ENCODE results near the gene PSMB10.

PSMB10 gene

DNA sequence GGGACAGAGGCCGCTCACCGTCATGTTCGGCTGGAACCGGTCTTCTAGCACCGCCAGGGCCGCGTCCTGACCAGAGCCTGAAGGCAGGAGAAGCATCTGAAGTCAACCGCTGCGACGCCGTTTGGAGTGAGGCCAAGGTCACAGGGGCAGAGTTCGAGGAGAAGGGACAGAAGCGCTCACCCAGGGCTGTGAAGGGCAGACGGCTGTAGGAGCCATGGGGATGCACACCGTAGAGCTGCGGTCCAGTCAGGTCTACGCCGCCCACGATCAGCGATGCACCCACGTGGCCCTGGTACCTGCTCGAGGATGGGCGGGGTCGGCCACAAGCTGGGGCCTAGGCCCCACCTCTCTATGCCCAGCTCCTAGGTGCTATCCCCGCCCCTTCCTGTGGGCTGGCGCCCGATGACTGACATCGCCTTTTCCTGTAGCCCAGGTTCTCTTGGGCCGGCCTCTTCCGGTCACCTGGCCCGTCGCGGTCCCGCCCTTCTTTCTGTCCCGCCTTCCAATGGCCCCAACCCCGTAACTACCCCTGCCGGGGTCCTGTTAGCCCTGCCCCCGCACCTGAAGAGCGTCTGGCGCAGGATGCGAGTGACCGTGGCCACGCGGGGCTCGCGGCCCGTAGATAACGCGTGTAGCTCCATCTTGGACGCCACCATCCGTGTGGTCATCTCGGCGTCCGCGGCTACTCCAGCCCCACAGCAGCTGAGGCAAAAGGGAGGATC is 1.1 kb downstream of the PSMB10 start:
- Histone ChIP-seq H3K4me3 (ENCODE audit: low read depth, low read length) (peak overlapping the region; percentile 92), H3K27ac (ENCODE audit: extremely low read depth, low read depth, low read length) (peak overlapping the region; percentile 69), H3K4me1 (ENCODE audit: control insufficient read depth, insufficient read depth, low read length) (no peaks in the 10 kb centered on the region), H3K36me3 (ENCODE audit: control insufficient read depth in 2 of 2, insufficient read depth in 1 of 2, low read length in 2 of 2) (peaks cover 0 to 22% of the 10 kb centered on the region in 2 experiments; a peak in 2 of 3 replicates), H3K9me3 (ENCODE audit: control insufficient read depth, insufficient read depth, low read depth, low read length) (no peaks in the 10 kb centered on the region)
- POLR2A ChIA-PET = interaction anchor here (0.6 to 2.5 kb wide), 31 partner anchors 9 to 414 kb away, joined by 3 to 16 read pairs (median 4); partner anchors contain the start of genes ACD, CTCF, DDX28 and DUS2
- CTCF ChIA-PET = interaction anchor here (0.6 to 2.6 kb wide), 15 partner anchors 9 to 454 kb away, joined by 3 to 17 read pairs (median 4); partner anchors contain the start of gene NRN1L
- no peak for TF ChIP-seq ZFP41 (tag by site-specific recombination; IDR thresholded peaks at IDR 0.05; ENCODE audit: borderline replicate concordance)
- TF ChIP-seq KLF10 (tag by site-specific recombination; IDR thresholded peaks at IDR 0.05) = peak; percentile 44; the same call in 1 of the 2 replicates
- TF ChIP-seq BCL11A (tag by site-specific recombination; IDR thresholded peaks at IDR 0.05; ENCODE audit: low read depth) = peak; percentile 87
- peak; percentile 74; the same call in 1 of the 2 replicates for TF ChIP-seq KLF7 (tag by site-specific recombination; IDR thresholded peaks at IDR 0.05; ENCODE audit: borderline replicate concordance)
- TF ChIP-seq ZXDB (tag by site-specific recombination; IDR thresholded peaks at IDR 0.05) = peak; percentile 96
- peak; percentile 77 for TF ChIP-seq KLF1 (tag by site-specific recombination; IDR thresholded peaks at IDR 0.05)
- 0 out of 2 replicates have a peak, but pooled peaks have one; percentile 8 for TF ChIP-seq ZNF843 (tag by site-specific recombination; IDR thresholded peaks at IDR 0.05)
- peak; percentile 67; the same call in 1 of the 2 replicates for TF ChIP-seq SCRT1 (tag by site-specific recombination; IDR thresholded peaks at IDR 0.05; ENCODE audit: borderline replicate concordance)
- TF ChIP-seq KLF8 (tag by site-specific recombination; IDR thresholded peaks at IDR 0.05) = peak; percentile 78
- 0 out of 2 replicates have a peak, but pooled peaks have one; percentile 24 for TF ChIP-seq OVOL3 (tag by site-specific recombination; IDR thresholded peaks at IDR 0.05)
- no peak for TF ChIP-seq ZNF114 (tag by site-specific recombination; IDR thresholded peaks at IDR 0.05)
- TF ChIP-seq SP7 (tag by site-specific recombination; IDR thresholded peaks at IDR 0.05) = peak; percentile 42
- TF ChIP-seq ZNF560 (tag by site-specific recombination; IDR thresholded peaks at IDR 0.05; ENCODE audit: borderline replicate concordance) = no peak
- TF ChIP-seq ZBTB20 (tag by site-specific recombination; IDR thresholded peaks at IDR 0.05) = peak; percentile 91
- TF ChIP-seq ZNF24 (tag by site-specific recombination; IDR thresholded peaks at IDR 0.05) = 0 out of 2 replicates have a peak, but pooled peaks have one; percentile 1
- TF ChIP-seq ZNF521 (tag by site-specific recombination; IDR thresholded peaks at IDR 0.05) = no peak
- no peak for TF ChIP-seq ZBTB44 (tag by site-specific recombination; IDR thresholded peaks at IDR 0.05)
- TF ChIP-seq PRDM10 (tag by site-specific recombination; IDR thresholded peaks at IDR 0.05) = peak; percentile 76
- peak; percentile 48; the same call in 1 of the 2 replicates for TF ChIP-seq ZBTB8A (tag by site-specific recombination; IDR thresholded peaks at IDR 0.05)
- TF ChIP-seq INSM2 (tag by site-specific recombination; IDR thresholded peaks at IDR 0.05) = peak; percentile 48; the same call in 1 of the 2 replicates
- TF ChIP-seq, protein P1, sequence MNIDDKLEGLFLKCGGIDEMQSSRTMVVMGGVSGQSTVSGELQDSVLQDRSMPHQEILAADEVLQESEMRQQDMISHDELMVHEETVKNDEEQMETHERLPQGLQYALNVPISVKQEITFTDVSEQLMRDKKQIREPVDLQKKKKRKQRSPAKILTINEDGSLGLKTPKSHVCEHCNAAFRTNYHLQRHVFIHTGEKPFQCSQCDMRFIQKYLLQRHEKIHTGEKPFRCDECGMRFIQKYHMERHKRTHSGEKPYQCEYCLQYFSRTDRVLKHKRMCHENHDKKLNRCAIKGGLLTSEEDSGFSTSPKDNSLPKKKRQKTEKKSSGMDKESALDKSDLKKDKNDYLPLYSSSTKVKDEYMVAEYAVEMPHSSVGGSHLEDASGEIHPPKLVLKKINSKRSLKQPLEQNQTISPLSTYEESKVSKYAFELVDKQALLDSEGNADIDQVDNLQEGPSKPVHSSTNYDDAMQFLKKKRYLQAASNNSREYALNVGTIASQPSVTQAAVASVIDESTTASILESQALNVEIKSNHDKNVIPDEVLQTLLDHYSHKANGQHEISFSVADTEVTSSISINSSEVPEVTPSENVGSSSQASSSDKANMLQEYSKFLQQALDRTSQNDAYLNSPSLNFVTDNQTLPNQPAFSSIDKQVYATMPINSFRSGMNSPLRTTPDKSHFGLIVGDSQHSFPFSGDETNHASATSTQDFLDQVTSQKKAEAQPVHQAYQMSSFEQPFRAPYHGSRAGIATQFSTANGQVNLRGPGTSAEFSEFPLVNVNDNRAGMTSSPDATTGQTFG (tag by site-specific recombination; IDR thresholded peaks at IDR 0.05; ENCODE audit: borderline replicate concordance) = no peak
- TF ChIP-seq EGR2 (tag by site-specific recombination; IDR thresholded peaks at IDR 0.05; ENCODE audit: low read depth) = peak; percentile 63; the same call in 1 of the 2 replicates
- 0 out of 2 replicates have a peak, but pooled peaks have one; percentile 37 for TF ChIP-seq ZNF610 (tag by site-specific recombination; IDR thresholded peaks at IDR 0.05; ENCODE audit: borderline replicate concordance)
- no peak for TF ChIP-seq ZNF354C (tag by site-specific recombination; IDR thresholded peaks at IDR 0.05; ENCODE audit: borderline replicate concordance, low read depth)
- TF ChIP-seq ZNF660 (tag by site-specific recombination; IDR thresholded peaks at IDR 0.05) = peak; percentile 41; the same call in 1 of the 2 replicates
